GM19463 (cell line): ENCODE results near the gene UNCX.

Experiments
- ATAC-seq: cut with Tn5 transposase; IDR thresholded peaks from one replicate; pipeline ENCODE4 v1.9.1; 2021; ENCODE audit warnings: mild to moderate bottlenecking, moderate library complexity; ENCODE audit not compliant: unreplicated experiment

The UNCX gene

GRCh38 chr7:1231214-1232102 is 1.2 kb upstream of the UNCX start:
- no peak for ATAC-seq

- ATAC-seq: no peak
These were observed 587 bp upstream of the UNCX start for GRCh38 chr7:1232103-1232466.

DNA sequence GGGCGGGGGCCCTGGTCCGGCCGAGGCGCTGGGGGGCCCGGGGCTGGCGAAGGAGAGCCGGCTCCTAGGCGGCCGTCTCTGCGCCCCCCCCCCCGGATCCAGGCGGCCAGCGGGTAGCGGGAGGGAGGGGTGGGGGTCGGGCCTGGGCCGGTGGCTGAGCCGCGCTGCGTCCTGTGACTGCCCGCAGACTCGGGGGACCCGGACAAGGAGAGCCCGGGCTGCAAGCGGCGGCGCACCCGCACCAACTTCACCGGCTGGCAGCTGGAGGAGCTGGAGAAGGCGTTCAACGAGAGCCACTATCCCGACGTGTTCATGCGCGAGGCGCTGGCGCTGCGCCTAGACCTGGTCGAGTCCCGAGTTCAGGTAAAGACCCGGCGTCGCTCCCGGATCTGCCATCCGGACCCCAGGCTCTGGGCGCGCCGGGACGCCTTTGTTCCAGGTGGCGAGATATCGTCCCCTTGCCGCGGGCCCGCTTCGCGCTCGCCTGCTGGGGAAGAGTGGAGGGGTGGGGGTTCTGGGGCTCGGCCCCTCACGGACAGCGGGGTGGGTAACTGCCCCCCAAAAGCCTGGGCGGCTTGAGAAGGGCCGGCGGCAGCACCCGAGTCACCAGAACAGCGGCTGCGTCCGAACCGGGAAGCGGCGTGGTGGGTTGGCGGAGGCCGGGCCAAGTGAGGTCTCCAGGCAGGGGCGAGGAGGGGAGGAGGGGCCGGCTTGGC is 819 bp downstream of the UNCX start:
- ATAC-seq: no peak

- no peak for ATAC-seq
These were observed 1.6 kb downstream of the UNCX start for GRCh38 chr7:1234049-1234880.

GRCh38 chr7:1234881-1235500 is 2.3 kb downstream of the UNCX start:
- no peak for ATAC-seq

DNA sequence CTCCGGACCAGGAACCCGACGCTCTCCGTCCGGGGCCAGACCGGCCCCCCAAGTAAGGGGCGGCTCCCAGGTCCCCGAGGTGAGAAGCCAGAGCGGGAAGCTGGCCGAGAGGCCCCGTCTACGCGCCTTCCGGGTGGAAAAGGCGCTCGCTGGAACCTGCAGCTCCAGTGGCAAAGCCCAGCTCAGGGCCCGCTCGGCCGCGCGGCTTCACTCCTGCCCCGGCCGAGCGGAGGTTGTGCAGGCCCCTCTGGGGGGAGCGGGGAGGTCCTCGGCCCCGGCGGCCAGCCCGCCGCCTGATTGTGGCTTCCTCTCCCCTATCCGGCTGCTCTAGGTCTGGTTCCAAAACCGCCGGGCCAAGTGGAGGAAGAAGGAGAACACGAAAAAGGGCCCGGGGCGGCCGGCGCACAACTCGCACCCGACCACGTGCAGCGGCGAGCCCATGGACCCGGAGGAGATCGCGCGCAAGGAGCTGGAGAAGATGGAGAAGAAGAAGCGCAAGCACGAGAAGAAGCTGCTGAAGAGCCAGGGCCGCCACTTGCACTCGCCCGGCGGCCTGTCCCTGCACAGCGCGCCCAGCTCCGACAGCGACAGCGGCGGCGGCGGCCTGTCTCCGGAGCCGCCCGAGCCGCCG is 2.9 kb downstream of the UNCX start:
- no peak for ATAC-seq

DNA sequence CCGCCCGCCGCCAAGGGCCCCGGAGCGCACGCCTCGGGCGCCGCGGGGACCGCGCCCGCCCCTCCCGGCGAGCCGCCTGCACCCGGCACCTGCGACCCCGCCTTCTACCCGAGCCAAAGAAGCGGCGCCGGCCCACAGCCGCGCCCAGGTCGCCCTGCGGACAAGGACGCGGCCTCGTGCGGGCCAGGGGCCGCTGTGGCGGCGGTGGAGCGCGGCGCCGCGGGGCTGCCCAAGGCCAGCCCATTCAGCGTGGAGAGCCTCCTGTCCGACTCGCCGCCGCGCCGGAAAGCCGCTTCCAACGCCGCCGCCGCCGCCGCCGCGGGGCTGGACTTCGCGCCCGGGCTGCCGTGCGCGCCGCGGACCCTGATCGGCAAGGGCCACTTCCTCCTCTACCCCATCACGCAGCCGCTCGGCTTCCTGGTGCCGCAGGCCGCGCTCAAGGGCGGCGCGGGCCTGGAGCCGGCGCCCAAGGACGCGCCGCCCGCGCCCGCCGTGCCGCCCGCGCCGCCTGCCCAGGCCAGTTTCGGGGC is 3.5 kb downstream of the UNCX start:
- no peak for ATAC-seq

DNA sequence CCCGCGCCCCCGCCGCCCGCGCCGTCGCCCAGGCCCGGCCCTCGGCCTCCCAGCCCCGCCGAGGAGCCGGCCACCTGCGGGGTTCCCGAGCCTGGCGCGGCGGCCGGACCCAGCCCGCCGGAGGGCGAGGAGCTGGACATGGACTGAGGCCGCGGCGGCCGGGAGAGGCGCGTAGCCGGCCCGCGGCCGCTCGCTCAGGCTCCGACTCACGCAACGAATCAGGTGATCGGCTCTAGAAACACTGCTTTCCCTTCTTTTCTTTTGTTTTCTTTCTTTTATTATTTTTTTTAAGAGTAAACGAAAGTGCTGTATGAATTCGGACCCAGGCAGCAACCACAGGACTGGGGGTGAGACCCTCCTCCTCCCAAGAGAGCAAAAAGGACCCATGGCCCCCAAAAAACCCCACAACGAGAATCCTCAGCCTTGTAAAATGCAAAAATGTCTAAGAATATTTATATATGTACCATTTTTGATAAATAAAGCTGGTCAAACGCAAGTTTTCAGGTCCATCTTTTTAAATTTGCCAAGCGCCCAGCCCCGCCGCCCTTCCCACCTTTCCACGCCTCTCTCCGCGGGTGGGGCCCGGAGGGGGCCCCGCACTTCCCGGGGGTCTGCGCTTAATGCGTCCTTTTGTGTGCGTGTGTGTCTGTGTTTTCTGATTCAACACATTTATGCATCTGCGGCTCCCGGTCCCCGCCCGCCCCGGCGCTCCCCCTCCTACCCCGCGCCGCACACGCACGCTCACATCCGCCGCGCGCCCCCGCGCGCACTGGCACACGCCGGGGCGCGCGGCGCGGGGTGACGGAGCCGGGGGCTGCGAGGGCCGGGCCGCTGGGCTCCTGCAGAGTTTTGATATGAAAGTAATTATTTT is 4.4 kb downstream of the UNCX start:
- no peak for ATAC-seq

DNA sequence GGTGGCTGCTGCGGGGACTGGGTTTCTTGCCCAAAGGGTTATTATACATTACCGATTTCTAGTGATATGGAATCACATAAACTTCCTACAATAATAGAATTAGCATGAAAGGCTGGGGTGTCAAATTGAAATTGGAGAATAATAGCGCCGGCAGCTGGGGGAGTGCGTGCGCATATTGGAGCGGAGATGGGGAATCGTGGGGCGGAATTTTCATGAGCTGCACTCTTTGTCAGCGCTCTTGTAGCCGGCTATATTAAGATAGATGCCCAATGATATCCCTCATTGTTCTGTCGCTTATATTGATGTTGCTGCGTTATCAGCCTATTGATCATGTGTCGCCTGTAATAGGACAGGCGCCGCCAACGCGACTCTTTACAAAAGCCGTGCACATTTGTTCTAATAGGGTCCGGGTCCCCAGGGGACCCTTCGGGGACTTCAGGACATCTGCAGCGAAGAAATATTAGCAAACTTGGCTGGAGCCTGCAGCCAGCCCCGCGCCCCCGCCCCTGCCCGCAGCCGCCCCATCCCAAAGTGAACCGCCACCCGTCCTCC is 5.1 kb downstream of the UNCX start:
- ATAC-seq: no peak

DNA sequence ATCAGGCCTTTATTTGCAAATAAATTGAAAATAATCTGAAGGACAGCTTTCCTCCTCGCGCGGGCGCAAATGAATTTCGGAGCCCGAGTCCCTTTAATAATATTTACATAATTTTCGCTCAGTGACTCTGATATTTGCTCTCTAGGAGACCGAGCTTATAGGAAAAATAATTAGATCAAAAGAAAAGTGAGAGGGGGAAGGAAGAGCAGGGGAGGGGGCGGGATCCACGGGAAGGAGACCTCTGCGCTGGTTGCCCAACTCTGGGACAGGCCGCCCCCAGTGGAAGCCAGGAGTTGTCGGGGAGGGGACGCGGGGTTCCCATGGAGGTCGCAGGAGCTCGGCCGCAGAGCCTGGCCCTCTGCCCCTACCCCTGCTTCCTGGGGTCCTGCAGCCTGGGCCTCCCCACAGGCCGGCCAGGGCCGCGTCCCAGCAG is 5.8 kb downstream of the UNCX start:
- ATAC-seq: no peak

DNA sequence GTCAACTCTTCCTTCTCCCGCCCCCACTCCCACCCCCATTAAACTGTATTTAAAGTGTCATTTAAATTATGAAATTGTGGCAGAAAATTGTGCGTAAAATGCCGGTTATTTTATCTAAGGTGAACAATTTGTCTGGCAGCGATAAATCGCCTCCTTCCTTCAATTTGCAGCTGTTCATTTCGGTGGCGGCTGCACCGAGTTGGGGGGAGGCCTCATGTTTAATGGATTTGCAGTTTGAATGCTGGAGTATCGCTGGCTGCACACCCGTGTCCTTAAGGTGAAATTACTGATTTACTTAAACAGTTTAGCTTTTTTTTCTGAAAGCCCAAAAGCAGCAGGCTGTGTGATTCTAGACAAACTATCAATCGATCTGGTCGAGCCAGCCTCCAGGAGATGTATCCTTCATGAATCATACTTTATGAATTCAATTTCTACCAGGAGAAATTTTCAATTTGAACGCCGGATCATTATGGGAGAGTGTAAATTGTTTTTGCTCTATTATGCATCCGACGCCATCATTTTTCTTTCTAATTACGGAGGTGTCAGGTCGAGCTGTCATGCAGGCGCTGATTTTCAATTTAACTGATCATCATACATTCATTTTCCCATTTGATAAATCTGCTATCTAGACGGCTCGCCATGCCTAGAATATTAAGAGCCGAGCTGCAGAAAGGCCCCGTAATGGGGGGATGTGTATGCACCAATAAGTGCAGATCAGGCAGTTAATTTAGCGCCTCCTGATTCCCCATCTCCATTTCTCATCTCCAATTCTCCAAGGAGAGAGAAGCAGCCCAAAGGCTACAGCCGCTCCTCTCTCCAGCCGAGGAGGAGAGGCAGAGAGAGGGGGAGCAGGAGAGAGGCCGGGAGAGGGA is 6.5 kb downstream of the UNCX start:
- ATAC-seq: no peak

GRCh38 chr7:1239803-1240516 is 7.3 kb downstream of the UNCX start:
- no peak for ATAC-seq

DNA sequence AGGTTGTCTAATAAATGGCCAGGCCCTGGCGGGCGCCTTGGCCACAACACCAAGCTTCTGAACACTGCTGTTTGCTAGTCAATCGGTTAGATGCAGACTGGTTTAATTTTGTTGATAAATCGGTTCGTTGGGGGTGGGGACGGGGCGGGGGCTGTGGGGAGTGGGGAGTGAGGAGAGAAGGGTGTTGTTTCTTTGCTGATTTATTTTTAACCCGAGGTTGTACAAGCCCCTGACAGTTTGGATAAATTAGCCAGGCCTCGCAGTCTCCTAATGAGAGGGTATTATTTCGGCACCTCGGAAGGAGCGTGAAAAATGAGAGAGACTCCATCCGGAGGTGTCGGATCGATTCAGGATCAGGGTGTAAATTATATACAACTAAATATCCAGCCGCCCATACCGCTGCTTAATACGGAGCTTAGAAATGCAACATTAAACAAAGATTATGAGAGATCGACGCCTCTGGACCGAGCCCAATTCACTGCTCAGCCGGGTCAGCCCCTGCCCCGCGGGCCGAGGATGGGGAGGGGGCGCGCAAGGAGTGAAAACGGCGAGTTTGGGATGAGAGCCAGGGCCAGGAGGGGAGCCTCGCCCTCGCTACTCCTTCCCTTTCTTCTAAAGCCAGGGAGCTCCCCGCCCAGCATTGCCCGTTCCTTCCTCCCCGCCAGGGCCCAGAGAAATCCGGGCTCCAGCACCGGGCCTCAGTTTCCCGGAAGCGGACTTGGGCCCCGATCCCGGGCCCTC is 8.0 kb downstream of the UNCX start:
- no peak for ATAC-seq

DNA sequence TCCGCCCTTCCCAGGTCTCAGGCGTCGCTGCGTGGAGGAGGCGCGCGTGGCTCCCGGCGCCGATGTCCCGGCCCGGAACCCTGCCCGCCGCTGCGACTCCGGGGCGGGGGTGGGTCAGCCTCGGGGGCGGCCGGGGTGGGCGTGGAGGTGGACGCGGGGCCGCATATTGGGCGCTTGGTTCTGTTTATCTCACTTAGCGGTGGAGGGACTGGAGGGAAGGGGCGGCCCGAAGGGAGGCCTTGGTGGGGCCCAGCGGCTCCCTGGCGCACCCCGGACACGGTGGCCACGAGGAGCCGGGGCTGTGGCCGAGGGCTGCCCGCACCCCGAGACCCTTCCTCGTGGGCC is 8.6 kb downstream of the UNCX start:
- ATAC-seq: no peak

- no peak for ATAC-seq
These were observed 9.1 kb downstream of the UNCX start for GRCh38 chr7:1241603-1242255.

- ATAC-seq: no peak
These were observed 9.6 kb downstream of the UNCX start for GRCh38 chr7:1242256-1242605.
